PC-3 (cell line): ENCODE data around the gene SPRED3. TPM values are rescaled to one million over a fixed set of nuclear protein-coding genes. Genes with fewer than 3 reads are reported as not detected.
A peak's percentile ranks its signal among the peaks of the same experiment; 100 is the strongest.

ENCODE experiments used
- ATAC-seq: fragments of 200-7000 bp; cut with Tn5 transposase; 2 replicates; pipeline ENCODE4 v1.9.1; 2020; ENCODE audit warnings: mild to moderate bottlenecking, moderate library complexity
- BruUV-seq: library from RNA; stranded (reverse); fragments of 400-500 nt; replicated peaks from 2 replicates; lab custom pipeline; 2021; lab: Mats Ljungman, UMichigan
- CTCF ChIA-PET: fragments of 300-600 bp; sonication (Branson Sonifier 250); formaldehyde crosslinking; loops from one replicate; lab custom pipeline; 2022; ENCODE audit warnings: antibody characterized with exemption; lab: Charles Lee
- POLR2A ChIA-PET: fragments of 300-600 bp; sonication (Branson Sonifier 250); formaldehyde crosslinking; loops from one replicate; lab custom pipeline; 2022; ENCODE audit warnings: antibody characterized with exemption; ENCODE audit not compliant: unreplicated experiment; lab: Charles Lee
- DNase-seq: peaks from one replicate; pipeline ENCODE4 v3.0.0-alpha.2; 2015
- H2AFZ ChIP-seq: fragments of 300-600 bp; sonication (generic); 2 replicates; pipeline ENCODE4 v1.6.0; 2016; ENCODE audit warnings: antibody characterized with exemption, low read length
- H3F3A ChIP-seq: fragments of 300-600 bp; sonication (generic); one replicate; pipeline ENCODE4 v1.6.0; 2017; ENCODE audit warnings: antibody characterized with exemption, low read length, control low read depth, mild to moderate bottlenecking; ENCODE audit not compliant: unreplicated experiment
- H3K27ac ChIP-seq: fragments of 300-600 bp; sonication (generic); 2 replicates; pipeline ENCODE4 v1.5.1; 2016; ENCODE audit warnings: mild to moderate bottlenecking, low read length
- H3K27me3 ChIP-seq: fragments of 300-600 bp; sonication (generic); 2 replicates; pipeline ENCODE4 v1.6.1; 2016; ENCODE audit warnings: low read length, mixed read lengths
- H3K36me3 ChIP-seq: fragments of 300-600 bp; sonication (generic); 2 replicates; pipeline ENCODE4 v1.6.1; 2016; ENCODE audit warnings: low read depth, mixed run types, low read length, mixed read lengths
- H3K4me1 ChIP-seq: fragments of 300-600 bp; sonication (generic); 2 replicates; pipeline ENCODE4 v1.5.1; 2016; ENCODE audit warnings: low read length; ENCODE audit not compliant: insufficient read depth
- H3K4me2 ChIP-seq: fragments of 300-600 bp; sonication (generic); 2 replicates; pipeline ENCODE4 v1.6.0; 2016; ENCODE audit warnings: low read length
- H3K4me3 ChIP-seq: fragments of 300-600 bp; sonication (generic); 2 replicates; pipeline ENCODE4 v1.5.1; 2016; ENCODE audit warnings: mild to moderate bottlenecking, low read length, mixed read lengths
- H3K79me2 ChIP-seq: fragments of 300-600 bp; sonication (generic); 2 replicates; pipeline ENCODE4 v1.6.1; 2017; ENCODE audit warnings: low read length, mixed read lengths
- H3K9ac ChIP-seq: fragments of 300-600 bp; sonication (generic); 2 replicates; pipeline ENCODE4 v1.6.0; 2016; ENCODE audit warnings: mild to moderate bottlenecking, low read length
- H3K9me2 ChIP-seq: fragments of 300-600 bp; sonication (generic); replicated peaks from 2 replicates; pipeline ENCODE4 v1.6.1; 2016; ENCODE audit warnings: mixed run types, low read length, mixed read lengths
- H3K9me3 ChIP-seq: fragments of 300-600 bp; sonication (generic); 2 replicates; pipeline ENCODE4 v1.6.1; 2016; ENCODE audit warnings: low read length, mixed read lengths
- H4K20me1 ChIP-seq: fragments of 300-600 bp; sonication (generic); 2 replicates; pipeline ENCODE4 v1.6.1; 2016; ENCODE audit warnings: low read length, mixed read lengths
- EZH2 ChIP-seq: fragments of 300-600 bp; sonication (generic); IDR thresholded peaks from one replicate; pipeline ENCODE4 v1.6.1; 2017; ENCODE audit warnings: antibody characterized with exemption, mild to moderate bottlenecking, low read length; ENCODE audit not compliant: unreplicated experiment
- EZH2phosphoT487 ChIP-seq: fragments of 300-600 bp; sonication (generic); IDR thresholded peaks from 2 replicates; pipeline ENCODE4 v1.6.1; 2018; ENCODE audit warnings: mild to moderate bottlenecking, antibody characterized with exemption, low read length, borderline replicate concordance
- intact Hi-C: fragments of 100-400 bp; cut with micrococcal nuclease; formaldehyde crosslinking; loops from 2 replicates; pipeline ENCODE4 v1.9.0; 2023
- total RNA-seq: library from RNA; depleted of rRNA; stranded (reverse); fragments of >200 nt; gene quantifications from 2 replicates; pipeline ENCODE4 v1.2.3, GENCODE V29; 2014
- TF ChIP-seq, protein P1 (sequence below): fragments of 300-600 bp; sonication (generic); conservative IDR thresholded peaks from 2 replicates; pipeline ENCODE4 v1.5.1; 2017; ENCODE audit warnings: antibody characterized with exemption, low read depth, mild to moderate bottlenecking, low read length

SPRED3 gene
- total RNA-seq, 1 experiment from 2014 or later: 4.1 TPM

DNA sequence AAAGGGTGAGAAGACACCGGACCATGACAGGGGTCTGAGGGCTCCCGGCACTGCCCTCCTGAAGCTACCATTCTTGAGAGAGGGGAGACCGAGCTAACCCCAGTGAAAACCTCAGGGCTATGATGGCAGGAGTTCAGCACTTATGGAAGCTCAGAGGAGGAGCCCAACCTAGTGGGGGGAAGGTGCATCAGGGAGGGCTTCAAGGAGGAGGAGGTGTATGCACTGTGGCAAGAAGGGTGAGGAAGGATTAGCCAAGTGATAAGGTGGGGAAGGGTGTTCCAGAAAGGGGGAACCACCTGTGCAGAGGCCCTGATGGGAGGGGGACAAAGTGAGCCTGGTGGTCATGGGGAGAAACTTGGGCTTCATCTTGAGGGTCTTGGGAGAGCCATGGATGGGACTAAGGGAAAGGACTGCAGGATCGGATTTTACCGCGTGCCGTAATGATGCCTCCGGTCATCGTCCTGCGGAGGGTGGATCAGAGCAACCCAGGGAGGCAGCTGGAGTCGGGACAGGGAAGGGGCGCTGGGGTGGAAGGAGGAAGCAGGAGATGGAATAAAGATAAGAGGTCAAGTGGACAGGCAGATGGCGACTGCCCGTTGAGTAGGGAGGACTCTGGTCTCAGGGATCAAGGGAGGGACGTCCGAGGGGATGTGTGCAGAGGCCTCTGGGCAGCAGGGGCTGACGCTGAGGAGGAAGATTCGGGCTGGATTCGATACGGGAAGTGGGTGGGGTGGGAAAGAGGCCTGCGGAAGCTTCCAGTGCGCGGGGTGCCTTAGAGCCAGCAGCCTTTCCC lies 27.5 kb upstream of the SPRED3 start:
- ATAC-seq (peak; percentile 6), DNase-seq (no peak)
- H3K4me2 ChIP-seq: peak overlapping the region; percentile 99
- no peak overlapping the region for H3K9ac ChIP-seq
- ChIA-PET POLR2A (interaction anchor here (0.8 kb wide), 1 partner anchor 13 kb away, joined by 4 read pairs; the partner anchor contains the start of gene PSMD8), CTCF (interaction anchor here (0.6 kb wide), 1 partner anchor 124 kb away, joined by 3 read pairs; no protein-coding TSS in a partner anchor)
- H3K9me2 ChIP-seq: no peaks in the 10 kb centered on the region
- intact Hi-C loops: no loop called here
- TF ChIP-seq, protein P1, sequence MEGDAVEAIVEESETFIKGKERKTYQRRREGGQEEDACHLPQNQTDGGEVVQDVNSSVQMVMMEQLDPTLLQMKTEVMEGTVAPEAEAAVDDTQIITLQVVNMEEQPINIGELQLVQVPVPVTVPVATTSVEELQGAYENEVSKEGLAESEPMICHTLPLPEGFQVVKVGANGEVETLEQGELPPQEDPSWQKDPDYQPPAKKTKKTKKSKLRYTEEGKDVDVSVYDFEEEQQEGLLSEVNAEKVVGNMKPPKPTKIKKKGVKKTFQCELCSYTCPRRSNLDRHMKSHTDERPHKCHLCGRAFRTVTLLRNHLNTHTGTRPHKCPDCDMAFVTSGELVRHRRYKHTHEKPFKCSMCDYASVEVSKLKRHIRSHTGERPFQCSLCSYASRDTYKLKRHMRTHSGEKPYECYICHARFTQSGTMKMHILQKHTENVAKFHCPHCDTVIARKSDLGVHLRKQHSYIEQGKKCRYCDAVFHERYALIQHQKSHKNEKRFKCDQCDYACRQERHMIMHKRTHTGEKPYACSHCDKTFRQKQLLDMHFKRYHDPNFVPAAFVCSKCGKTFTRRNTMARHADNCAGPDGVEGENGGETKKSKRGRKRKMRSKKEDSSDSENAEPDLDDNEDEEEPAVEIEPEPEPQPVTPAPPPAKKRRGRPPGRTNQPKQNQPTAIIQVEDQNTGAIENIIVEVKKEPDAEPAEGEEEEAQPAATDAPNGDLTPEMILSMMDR: no peak
- no peak for TF ChIP-seq EZH2
- H2AFZ ChIP-seq: peak overlapping the region; percentile 87
- no TSS peak for BruUV-seq
- H4K20me1 ChIP-seq: no peaks in the 10 kb centered on the region
- no peaks in the 10 kb centered on the region for H3K36me3 ChIP-seq
- peaks cover 22% of the 10 kb centered on the region for H3K27me3 ChIP-seq
- peaks cover 6% of the 10 kb centered on the region; the same call in 1 of the 2 replicates for H3K4me1 ChIP-seq
- peak overlapping the region; percentile 80 for H3K4me3 ChIP-seq
- H3K9me3 ChIP-seq: no peaks in the 10 kb centered on the region
- H3F3A ChIP-seq: no peaks in the 10 kb centered on the region
- no peaks in the 10 kb centered on the region for H3K79me2 ChIP-seq
- H3K27ac ChIP-seq: no peak overlapping the region

DNA sequence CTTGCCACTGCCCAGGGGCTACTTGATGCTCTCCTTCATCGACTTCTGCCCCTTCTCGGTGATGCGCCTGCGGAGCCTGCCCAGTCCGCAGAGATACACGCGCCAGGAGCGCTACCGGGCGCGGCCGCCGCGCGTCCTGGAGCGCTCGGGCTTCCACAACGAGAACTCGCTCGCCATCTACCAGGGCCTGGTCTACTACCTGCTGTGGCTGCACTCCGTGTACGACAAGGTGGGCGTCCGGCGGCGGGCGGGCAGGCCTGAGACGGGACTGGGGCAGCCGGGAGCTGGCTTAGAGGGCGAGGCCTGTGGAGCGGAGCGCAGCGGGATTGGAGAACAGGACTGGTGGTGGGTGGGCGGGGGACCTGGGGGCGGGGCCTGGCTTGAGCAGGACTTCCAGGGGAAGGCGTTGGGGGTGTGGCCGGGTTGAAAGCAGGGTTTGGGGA lies 26.8 kb upstream of the SPRED3 start:
- Histone ChIP-seq H3K9ac (no peak overlapping the region), H3K27ac (no peak overlapping the region), H3F3A (no peaks in the 10 kb centered on the region), H3K4me2 (peak overlapping the region; percentile 99), H3K9me2 (no peaks in the 10 kb centered on the region), H3K79me2 (no peaks in the 10 kb centered on the region), H3K36me3 (no peaks in the 10 kb centered on the region), H3K4me3 (peak overlapping the region; percentile 80), H3K9me3 (no peaks in the 10 kb centered on the region), H3K4me1 (peaks cover 6% of the 10 kb centered on the region; the same call in 1 of the 2 replicates), H2AFZ (peak overlapping the region; percentile 93), H3K27me3 (peaks cover 22% of the 10 kb centered on the region), H4K20me1 (no peaks in the 10 kb centered on the region)
- ATAC-seq: peak; percentile 84
- ChIA-PET POLR2A (no interaction called here), CTCF (interaction anchor here (0.6 kb wide), 1 partner anchor 124 kb away, joined by 3 read pairs; no protein-coding TSS in a partner anchor)
- intact Hi-C loops: no loop called here
- TF ChIP-seq EZH2phosphoT487 (no peak), EZH2 (no peak)
- TF ChIP-seq, protein P1: no peak
- DNase-seq: peak; percentile 66
- no TSS peak for BruUV-seq
